ENCODE results near the gene C7orf25.

DNA sequence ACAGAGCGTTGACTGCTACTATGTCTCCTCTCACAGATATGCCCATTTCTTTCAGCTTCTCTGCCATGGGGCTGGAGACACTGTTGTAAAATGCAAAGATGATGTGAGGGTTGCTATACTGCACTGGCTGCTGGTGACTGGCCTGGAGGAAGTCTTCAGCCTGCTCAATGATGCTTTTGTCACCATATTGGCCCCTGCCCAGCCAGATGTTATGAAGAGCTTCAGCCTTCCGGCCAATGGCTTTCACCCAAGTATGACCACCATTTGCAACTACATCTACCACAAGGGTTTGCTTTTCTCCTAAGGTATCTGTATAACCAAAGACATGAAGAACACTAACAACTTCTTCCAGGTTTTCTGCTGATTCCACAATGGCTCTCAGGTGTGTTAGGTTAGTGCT is 1.6 kb downstream of the C7orf25 start:
- TF ChIP-seq, protein P1, sequence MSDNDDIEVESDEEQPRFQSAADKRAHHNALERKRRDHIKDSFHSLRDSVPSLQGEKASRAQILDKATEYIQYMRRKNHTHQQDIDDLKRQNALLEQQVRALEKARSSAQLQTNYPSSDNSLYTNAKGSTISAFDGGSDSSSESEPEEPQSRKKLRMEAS (IDR thresholded peaks at IDR 0.05): no peak
- no peak for TF ChIP-seq REST (IDR thresholded peaks at IDR 0.05; ENCODE audit: low read depth)
- no peak for TF ChIP-seq RAD21 (IDR thresholded peaks at IDR 0.05; ENCODE audit: low read depth)
- no peak for TF ChIP-seq EP300 (IDR thresholded peaks at IDR 0.05; ENCODE audit: borderline replicate concordance)
- TF ChIP-seq TAF1 (IDR thresholded peaks at IDR 0.05; ENCODE audit: low read depth): no peak
- no peak for TF ChIP-seq EGR1 (IDR thresholded peaks at IDR 0.05)
- TF ChIP-seq CREB1 (IDR thresholded peaks at IDR 0.05; ENCODE audit: low read depth): no peak
- no peak for TF ChIP-seq YY1 (IDR thresholded peaks at IDR 0.05; ENCODE audit: low read depth)
- TF ChIP-seq CEBPB (IDR thresholded peaks at IDR 0.05): no peak

Measured in Ishikawa (cell line).